VCaP (cell line): ENCODE data around the gene TP53TG5.
A peak's percentile ranks its signal among the peaks of the same experiment; 100 is the strongest.

ENCODE experiments used
- H3K27ac ChIP-seq: fragments of 450-650 bp; 2 replicates; pipeline ENCODE4 v1.5.1; 2017
- CTCF ChIP-seq: fragments of 450-650 bp; conservative IDR thresholded peaks from 2 replicates; pipeline ENCODE4 v1.5.1; 2017; ENCODE audit warnings: mild to moderate bottlenecking, moderate library complexity

TP53TG5 gene

GRCh38 chr20:45404438-45404837 is 26.3 kb upstream of the TP53TG5 start:
- H3K27ac ChIP-seq: no peak overlapping the region

GRCh38 chr20:45402946-45403345 is 24.8 kb upstream of the TP53TG5 start:
- TF ChIP-seq CTCF: no peak
- no peak overlapping the region for H3K27ac ChIP-seq

More at GRCh38 chr20:45404438-45404837, 26.3 kb upstream of the TP53TG5 start:
- TF ChIP-seq CTCF: no peak

GRCh38 chr20:45400346-45401031 is 22.4 kb upstream of the TP53TG5 start:
- H3K27ac ChIP-seq: no peak overlapping the region
- TF ChIP-seq CTCF: no peak

GRCh38 chr20:45399018-45399417 is 20.9 kb upstream of the TP53TG5 start:
- no peak overlapping the region for H3K27ac ChIP-seq
- TF ChIP-seq CTCF: no peak

- H3K27ac ChIP-seq: no peak overlapping the region
- no peak for TF ChIP-seq CTCF
These were observed 16.9 kb upstream of the TP53TG5 start for GRCh38 chr20:45395114-45395415.

- H3K27ac ChIP-seq: no peak overlapping the region
- no peak for TF ChIP-seq CTCF
These were observed 16.3 kb upstream of the TP53TG5 start for GRCh38 chr20:45394221-45395113.

- no peak overlapping the region for H3K27ac ChIP-seq
- peak; percentile 48 for TF ChIP-seq CTCF
These were observed 14.6 kb upstream of the TP53TG5 start for GRCh38 chr20:45392733-45393132.
